IgD-negative memory B cell (primary cell): ENCODE data around the gene GIMAP4. TPM values are rescaled to one million over a fixed set of nuclear protein-coding genes. Genes with fewer than 3 reads are reported as not detected.
"Not testable (repeated sequence)": the region's sequence is repeated elsewhere in the genome, so short reads cannot be mapped to it uniquely, and the experiment has no call there.

ENCODE experiments used
- H3K27ac Mint-ChIP-seq, 3 donors: one replicate each; pipeline ENCODE4 v1.8.0; 2020 to 2022; ENCODE audit warnings: mild to moderate bottlenecking in 3 of 3, mixed read lengths in 3 of 3, moderate library complexity in 1 of 3
- H3K27me3 Mint-ChIP-seq: one replicate; pipeline ENCODE4 v1.8.0; 2021; ENCODE audit warnings: mixed read lengths
- H3K36me3 Mint-ChIP-seq: one replicate; pipeline ENCODE4 v1.8.0; 2020; ENCODE audit warnings: mild to moderate bottlenecking, mixed read lengths
- H3K4me1 Mint-ChIP-seq, 3 donors: one replicate each; pipeline ENCODE4 v1.8.0; 2020 to 2022; ENCODE audit warnings: mixed read lengths in 3 of 3, mild to moderate bottlenecking in 1 of 3
- H3K4me3 Mint-ChIP-seq, 4 donors: one replicate each; pipeline ENCODE4 v1.8.0; 2020 to 2022; ENCODE audit warnings: mild to moderate bottlenecking in 4 of 4, mixed read lengths in 4 of 4, moderate library complexity in 3 of 4
- H3K9me3 Mint-ChIP-seq, 3 donors: one replicate each; pipeline ENCODE4 v1.8.0; 2020 to 2021; ENCODE audit warnings: mixed read lengths in 3 of 3, mild to moderate bottlenecking in 1 of 3
- polyA plus RNA-seq: library from polyadenylated mRNA; unstranded; fragments of 300-500 nt; fragmentation: Illumina TruSeq; gene quantifications from one replicate; pipeline ENCODE4 v1.2.3, GENCODE V29; 2021

The GIMAP4 gene
- polyA plus RNA-seq, 1 donor from 2014 or later, result 16.2 TPM

GRCh38 chr7:150567871-150568301 is 696 bp downstream of the GIMAP4 start:
- Mint-ChIP-seq H3K4me1 (peaks cover 6 to 10% (median 9%) of the 10 kb centered on the region in 3 donors), H3K4me3 (peak overlapping the region; percentile 31 to 92 (median 66)), H3K27ac (peak overlapping the region in 2 of 3 donors; percentile 28 to 64), H3K27me3 (peaks cover 11% of the 10 kb centered on the region), H3K9me3 (peaks cover 0 to 5% (median 0%) of the 10 kb centered on the region in 3 donors), H3K36me3 (peaks cover 6% of the 10 kb centered on the region)

- Mint-ChIP-seq H3K27me3 (peaks cover 10% of the 10 kb centered on the region), H3K27ac (no peak overlapping the region), H3K4me3 (peak overlapping the region in 2 of 4 donors; percentile 5 to 74), H3K36me3 (peaks cover 6% of the 10 kb centered on the region), H3K9me3 (peaks cover 0 to 7% (median 0%) of the 10 kb centered on the region in 3 donors), H3K4me1 (peaks cover 6 to 10% (median 9%) of the 10 kb centered on the region in 3 donors)
Measured at GRCh38 chr7:150568714-150569113, 1.5 kb downstream of the GIMAP4 start.

DNA sequence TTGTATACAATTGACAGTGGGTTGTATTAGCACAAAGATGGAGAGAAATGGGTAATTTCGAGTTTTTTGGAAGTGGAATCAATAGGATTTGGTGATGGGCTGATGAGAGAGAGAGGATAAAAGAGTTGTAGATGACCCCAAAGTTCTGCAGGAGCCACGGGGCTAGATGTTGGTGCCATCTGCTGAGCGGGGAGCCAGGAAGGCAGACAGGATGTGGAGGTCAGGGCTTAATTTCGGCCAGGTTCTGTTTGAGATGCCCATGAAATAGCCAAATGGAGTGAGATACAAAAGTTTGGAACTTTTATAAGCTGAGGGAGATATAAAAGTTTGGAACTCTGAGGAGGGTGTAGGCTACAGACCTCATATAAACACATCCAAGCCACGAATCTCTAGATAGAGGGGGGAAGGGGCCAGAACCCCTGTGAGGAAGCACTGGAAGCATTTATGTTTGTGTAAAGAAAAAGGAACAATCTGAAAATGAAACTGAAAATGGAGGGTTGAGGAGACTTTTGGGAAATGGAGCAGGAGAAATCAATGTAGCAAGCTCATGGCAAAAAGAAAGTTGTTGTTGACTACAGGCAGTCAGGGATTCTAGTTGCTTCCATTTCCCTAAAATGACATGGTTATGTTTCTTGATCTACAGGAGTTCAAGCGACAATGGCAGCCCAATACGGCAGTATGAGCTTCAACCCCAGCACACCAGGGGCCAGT is 2.2 kb downstream of the GIMAP4 start:
- peaks cover 6% of the 10 kb centered on the region for H3K36me3 Mint-ChIP-seq
- H3K9me3 Mint-ChIP-seq, result peaks cover 0 to 7% (median 0%) of the 10 kb centered on the region in 3 donors
- H3K4me3 Mint-ChIP-seq, result peak overlapping the region in 3 of 4 donors; percentile 67 to 74 (median 68)
- peaks cover 10% of the 10 kb centered on the region for H3K27me3 Mint-ChIP-seq
- H3K4me1 Mint-ChIP-seq, result peaks cover 6 to 10% (median 9%) of the 10 kb centered on the region in 3 donors
- H3K27ac Mint-ChIP-seq, result peak overlapping the region in 1 of 3 donors; percentile 73

GRCh38 chr7:150570556-150571465 is 3.6 kb downstream of the GIMAP4 start:
- H3K27me3 Mint-ChIP-seq, result peaks cover 4% of the 10 kb centered on the region
- H3K36me3 Mint-ChIP-seq, result peaks cover 6% of the 10 kb centered on the region
- peaks cover 0 to 12% (median 0%) of the 10 kb centered on the region in 3 donors for H3K9me3 Mint-ChIP-seq
- H3K4me1 Mint-ChIP-seq, result peaks cover 6 to 10% (median 9%) of the 10 kb centered on the region in 3 donors
- no peak overlapping the region for H3K27ac Mint-ChIP-seq
- peak overlapping the region in 1 of 4 donors; percentile 60 for H3K4me3 Mint-ChIP-seq

GRCh38 chr7:150572496-150572895 is 5.3 kb downstream of the GIMAP4 start:
- H3K4me1 Mint-ChIP-seq, result peaks cover 6 to 10% (median 9%) of the 10 kb centered on the region in 3 donors

GRCh38 chr7:150579979-150580637 is 12.9 kb downstream of the GIMAP4 start:
- Mint-ChIP-seq H3K4me3 (peak overlapping the region in 1 of 4 donors; percentile 61), H3K27ac (peak overlapping the region in 2 of 3 donors; percentile 69 to 71), H3K9me3 (peaks cover 2 to 20% (median 5%) of the 10 kb centered on the region in 3 donors)
- H3K4me1 Mint-ChIP-seq, H3K36me3 Mint-ChIP-seq, H3K27me3 Mint-ChIP-seq: not testable (repeated sequence)

More at GRCh38 chr7:150572496-150572895, 5.3 kb downstream of the GIMAP4 start:
- no peak overlapping the region for H3K4me3 Mint-ChIP-seq
- peaks cover 0 to 23% (median 5%) of the 10 kb centered on the region in 3 donors for H3K9me3 Mint-ChIP-seq
- H3K27ac Mint-ChIP-seq, result no peak overlapping the region
- peaks cover 6% of the 10 kb centered on the region for H3K36me3 Mint-ChIP-seq
- peaks cover 6% of the 10 kb centered on the region for H3K27me3 Mint-ChIP-seq

GRCh38 chr7:150580638-150581394 is 13.6 kb downstream of the GIMAP4 start:
- peak overlapping the region in 1 of 4 donors; percentile 20 for H3K4me3 Mint-ChIP-seq
- H3K4me1 Mint-ChIP-seq, result peaks cover 0 to 8% (median 0%) of the 10 kb centered on the region in 3 donors
- no peaks in the 10 kb centered on the region for H3K36me3 Mint-ChIP-seq
- H3K9me3 Mint-ChIP-seq, result peaks cover 2 to 16% (median 5%) of the 10 kb centered on the region in 3 donors
- H3K27me3 Mint-ChIP-seq, result peaks cover 8% of the 10 kb centered on the region
- peak overlapping the region in 1 of 3 donors; percentile 69 for H3K27ac Mint-ChIP-seq

GRCh38 chr7:150585199-150585598 is 18.0 kb downstream of the GIMAP4 start:
- peak overlapping the region in 1 of 3 donors; percentile 35 for H3K27ac Mint-ChIP-seq
- no peaks in the 10 kb centered on the region for H3K36me3 Mint-ChIP-seq
- peaks cover 0 to 18% (median 0%) of the 10 kb centered on the region in 3 donors for H3K4me1 Mint-ChIP-seq
- peaks cover 6% of the 10 kb centered on the region for H3K27me3 Mint-ChIP-seq
- H3K9me3 Mint-ChIP-seq, result peaks cover 0 to 8% (median 5%) of the 10 kb centered on the region in 3 donors
- H3K4me3 Mint-ChIP-seq, result no peak overlapping the region

- peaks cover 0 to 13% (median 0%) of the 10 kb centered on the region in 3 donors for H3K4me1 Mint-ChIP-seq
- no peak overlapping the region for H3K4me3 Mint-ChIP-seq
- H3K36me3 Mint-ChIP-seq, result no peaks in the 10 kb centered on the region
- H3K27me3 Mint-ChIP-seq, result peaks cover 3% of the 10 kb centered on the region
- peaks cover 0 to 8% (median 3%) of the 10 kb centered on the region in 3 donors for H3K9me3 Mint-ChIP-seq
- H3K27ac Mint-ChIP-seq, result peak overlapping the region in 1 of 3 donors; percentile 21
Measured at GRCh38 chr7:150586068-150586784, 19.0 kb downstream of the GIMAP4 start.

DNA sequence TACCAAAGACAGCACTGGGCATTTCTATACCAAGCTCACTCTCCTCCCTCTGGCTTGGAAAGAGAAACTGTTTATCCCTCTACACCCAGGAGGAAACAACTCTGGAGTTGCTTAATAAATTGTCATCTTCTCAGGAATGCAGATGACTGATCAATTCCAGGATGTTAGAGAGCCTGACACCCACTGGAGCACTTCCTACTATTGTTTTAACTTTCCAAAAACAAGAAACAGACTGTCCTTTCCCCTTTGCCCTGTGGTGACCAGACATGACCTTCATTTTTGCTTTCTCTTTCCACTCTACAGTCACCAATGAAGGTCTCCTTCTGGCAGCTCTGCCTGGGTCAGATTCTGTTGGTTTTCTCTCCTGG is 19.6 kb downstream of the GIMAP4 start:
- peaks cover 3% of the 10 kb centered on the region for H3K27me3 Mint-ChIP-seq
- H3K4me3 Mint-ChIP-seq, result peak overlapping the region in 1 of 4 donors; percentile 20
- peaks cover 3 to 10% (median 4%) of the 10 kb centered on the region in 3 donors for H3K9me3 Mint-ChIP-seq
- peaks cover 0 to 12% (median 0%) of the 10 kb centered on the region in 3 donors for H3K4me1 Mint-ChIP-seq
- peak overlapping the region in 1 of 3 donors; percentile 62 for H3K27ac Mint-ChIP-seq
- H3K36me3 Mint-ChIP-seq, result no peaks in the 10 kb centered on the region

GRCh38 chr7:150587551-150587950 is 20.4 kb downstream of the GIMAP4 start:
- Mint-ChIP-seq H3K36me3 (peaks cover 2% of the 10 kb centered on the region), H3K9me3 (peaks cover 8 to 17% (median 11%) of the 10 kb centered on the region in 3 donors), H3K27ac (peak overlapping the region in 1 of 3 donors; percentile 62), H3K4me1 (peaks cover 0 to 12% (median 0%) of the 10 kb centered on the region in 3 donors), H3K27me3 (peaks cover 5% of the 10 kb centered on the region), H3K4me3 (no peak overlapping the region)

- Mint-ChIP-seq H3K27ac (no peak overlapping the region), H3K4me3 (no peak overlapping the region), H3K27me3 (peaks cover 7% of the 10 kb centered on the region), H3K36me3 (peaks cover 7% of the 10 kb centered on the region), H3K4me1 (no peaks in the 10 kb centered on the region), H3K9me3 (peaks cover 8 to 21% (median 19%) of the 10 kb centered on the region in 3 donors)
Measured at GRCh38 chr7:150594805-150595204, 27.6 kb downstream of the GIMAP4 start.

DNA sequence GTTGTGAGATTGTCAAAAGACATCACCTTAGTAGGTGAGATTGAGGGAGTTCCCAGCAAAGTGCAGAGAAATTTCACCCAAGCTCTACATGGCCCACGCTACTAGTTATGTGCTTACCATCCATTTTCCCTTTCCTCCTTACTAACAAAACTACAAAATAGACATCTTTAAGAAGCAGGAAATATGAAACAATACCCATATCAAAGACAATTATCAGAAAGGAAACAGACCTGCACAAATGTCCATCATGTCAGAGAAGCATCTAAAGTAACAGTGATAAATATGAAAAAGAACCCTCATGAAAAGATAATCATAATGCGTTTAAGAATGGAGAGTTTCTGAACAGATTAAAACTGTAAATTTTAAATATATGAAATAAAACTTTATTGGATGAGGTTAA is 28.2 kb downstream of the GIMAP4 start:
- H3K4me3 Mint-ChIP-seq, result no peak overlapping the region
- peaks cover 0 to 2% (median 0%) of the 10 kb centered on the region in 3 donors for H3K4me1 Mint-ChIP-seq
- peaks cover 7% of the 10 kb centered on the region for H3K27me3 Mint-ChIP-seq
- peaks cover 8 to 21% (median 20%) of the 10 kb centered on the region in 3 donors for H3K9me3 Mint-ChIP-seq
- peaks cover 7% of the 10 kb centered on the region for H3K36me3 Mint-ChIP-seq
- H3K27ac Mint-ChIP-seq, result no peak overlapping the region
